CD4-positive, alpha-beta T cell (primary cell): Measurements from ENCODE around the gene PET100. TPM values are rescaled to one million over a fixed set of nuclear protein-coding genes. Genes with fewer than 3 reads are reported as not detected.

Experiments
- ATAC-seq: fragments of 200-7000 bp; cut with Tn5 transposase; one replicate; pipeline ENCODE4 v1.10.0; 2022; ENCODE audit warnings: mild to moderate bottlenecking; ENCODE audit not compliant: poor library complexity
- CTCF ChIA-PET: fragments of 350-600 bp; sonication (Branson Sonifier 250); formaldehyde crosslinking; loops from one replicate; lab custom pipeline; 2021; ENCODE audit warnings: antibody characterized with exemption, inconsistent platforms; lab: Charles Lee
- POLR2A ChIA-PET: fragments of 350-600 bp; sonication (Branson Sonifier 250); formaldehyde crosslinking; loops from one replicate; lab custom pipeline; 2021; ENCODE audit warnings: antibody characterized with exemption, inconsistent platforms; lab: Charles Lee
- DNase-seq, 14 experiments: peaks; one replicate each; pipeline ENCODE4 v3.0.0-alpha.2; 2013 to 2020; ENCODE audit warnings: mixed read lengths in 2 of 14
- H3K27ac ChIP-seq, 2 donors: one replicate each; pipeline versions ENCODE4 v1.5.1 to v1.7.0; 2013; ENCODE audit warnings: low read length in 2 of 2, low read depth in 1 of 2, mild to moderate bottlenecking in 1 of 2
- H3K27me3 ChIP-seq, 2 experiments: 1 replicate in 1 of 2; 2 replicates in 1 of 2; pipeline versions ENCODE4 v1.6.1 to v1.7.0; 2013; ENCODE audit warnings: low read length in 2 of 2, control low read depth in 1 of 2, mild to moderate bottlenecking in 1 of 2, moderate library complexity in 1 of 2; ENCODE audit not compliant: insufficient read depth in 2 of 2, control insufficient read depth in 1 of 2
- H3K36me3 ChIP-seq: one replicate; pipeline ENCODE4 v1.6.1; 2013; ENCODE audit warnings: low read length, control low read depth; ENCODE audit not compliant: insufficient read depth
- H3K4me1 ChIP-seq: one replicate; pipeline ENCODE4 v1.6.1; 2013; ENCODE audit warnings: low read length, control low read depth; ENCODE audit not compliant: insufficient read depth
- H3K4me3 ChIP-seq: one replicate; pipeline ENCODE4 v1.5.1; 2013; ENCODE audit warnings: mild to moderate bottlenecking, low read length, moderate library complexity
- H3K9me3 ChIP-seq, 2 experiments: 1 replicate in 1 of 2; 2 replicates in 1 of 2; pipeline versions ENCODE4 v1.6.1 to v1.7.0; 2013; ENCODE audit warnings: low read length in 2 of 2, mild to moderate bottlenecking in 2 of 2, control low read depth in 1 of 2, moderate library complexity in 1 of 2; ENCODE audit not compliant: control insufficient read depth in 1 of 2, insufficient read depth in 1 of 2
- H3K27ac Mint-ChIP-seq: one replicate; pipeline ENCODE4 v1.8.0; 2020; ENCODE audit warnings: mixed read lengths
- H3K27me3 Mint-ChIP-seq: one replicate; pipeline ENCODE4 v1.8.0; 2021; ENCODE audit warnings: mixed read lengths
- H3K36me3 Mint-ChIP-seq: one replicate; pipeline ENCODE4 v1.8.0; 2021; ENCODE audit warnings: low read depth, mixed read lengths
- H3K4me1 Mint-ChIP-seq: one replicate; pipeline ENCODE4 v1.8.0; 2021; ENCODE audit warnings: low read depth, mixed read lengths
- H3K4me3 Mint-ChIP-seq: one replicate; pipeline ENCODE4 v1.8.0; 2020; ENCODE audit warnings: mild to moderate bottlenecking, mixed read lengths
- H3K9me3 Mint-ChIP-seq: one replicate; pipeline ENCODE4 v1.8.0; 2020; ENCODE audit warnings: mixed read lengths
- CTCF ChIP-seq: fragments of 200-600 bp; IDR thresholded peaks from one replicate; pipeline ENCODE4 v1.8.0; 2022; ENCODE audit warnings: antibody characterized with exemption, mild to moderate bottlenecking
- intact Hi-C, 2 experiments: fragments of 100-400 bp; cut with DNase I in 1 of 2; cut with micrococcal nuclease in 1 of 2; formaldehyde crosslinking; loops; one replicate each; pipeline versions ENCODE4 v1.15.1 to v1.9.0; 2023 to 2025; cut with DNase I, micrococcal nuclease
- total RNA-seq, 174 experiments: library from RNA in 2 of 174; stranded (reverse) in 2 of 174; gene quantifications; one replicate each; pipeline ENCODE4 v1.2.3 and lab custom pipeline; 2021 to 2026

The PET100 gene
- total RNA-seq, 2 experiments from 2014 or later: 178 to 188 TPM

- ATAC-seq (no peak), DNase-seq (peak in 1 of 14 experiments; percentile 39)
- peaks cover 31% of the 10 kb centered on the region for H3K36me3 Mint-ChIP-seq
- H3K9me3 ChIP-seq: no peaks in the 10 kb centered on the region
- ChIA-PET CTCF (interaction anchor here (1.8 kb wide), 1 partner anchor 36 kb away, joined by 5 read pairs; the partner anchor contains the start of gene TRAPPC5), POLR2A (interaction anchor here (1.0 kb wide), 1 partner anchor 14 kb away, joined by 3 read pairs; no protein-coding TSS in a partner anchor)
- H3K36me3 ChIP-seq: peaks cover 47% of the 10 kb centered on the region
- no peak overlapping the region for H3K4me3 ChIP-seq
- no peaks in the 10 kb centered on the region for H3K9me3 Mint-ChIP-seq
- H3K4me1 Mint-ChIP-seq: peaks cover 3% of the 10 kb centered on the region
- no peak overlapping the region for H3K27ac ChIP-seq
- no peak overlapping the region for H3K4me3 Mint-ChIP-seq
- intact Hi-C loops: no loop called here
- TF ChIP-seq CTCF: no peak
- H3K27me3 ChIP-seq: no peaks in the 10 kb centered on the region
- no peaks in the 10 kb centered on the region for H3K27me3 Mint-ChIP-seq
- peaks cover 9% of the 10 kb centered on the region for H3K4me1 ChIP-seq
- no peak overlapping the region for H3K27ac Mint-ChIP-seq
Measured at GRCh38 chr19:7645163-7645562, 15.6 kb downstream of the PET100 start.

DNA sequence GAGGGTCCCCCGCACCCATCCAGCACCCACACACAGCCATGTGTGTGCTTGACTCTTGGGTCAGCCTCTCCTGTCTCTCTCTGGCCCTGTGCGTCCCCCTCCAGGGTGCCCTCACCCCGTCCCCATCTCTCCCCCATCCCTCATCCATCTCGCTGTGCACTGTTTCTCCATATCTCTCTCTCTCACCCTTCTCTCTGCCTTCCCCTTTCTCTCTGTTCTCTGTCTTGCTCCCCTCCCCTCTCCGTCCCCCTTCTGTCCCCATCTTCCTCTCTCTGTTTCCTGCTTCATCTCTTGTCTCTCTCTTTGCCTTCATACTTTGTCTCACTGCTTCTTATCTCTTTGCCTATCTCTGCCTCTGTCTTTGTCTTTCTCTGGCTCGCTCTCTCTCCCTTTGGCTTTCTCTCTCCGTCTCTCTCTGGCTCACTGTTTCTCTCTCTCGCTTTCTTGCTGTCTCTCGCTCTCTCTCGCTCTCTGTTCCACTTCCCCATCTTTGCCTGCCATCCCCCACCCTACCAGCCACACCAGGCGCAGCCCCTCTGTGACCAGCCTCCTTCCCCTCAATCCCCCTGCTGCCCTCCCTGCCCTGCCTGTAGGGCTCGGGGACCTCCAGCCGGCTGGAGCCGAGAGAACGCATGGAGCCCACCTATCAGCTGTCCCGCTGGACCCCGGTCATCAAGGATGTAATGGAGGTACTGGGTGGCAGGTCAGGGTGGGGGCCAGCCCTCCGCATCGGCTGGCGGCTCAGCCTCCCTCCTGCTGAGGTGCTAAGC lies 16.2 kb downstream of the PET100 start:
- no peaks in the 10 kb centered on the region for H3K27me3 Mint-ChIP-seq
- ChIA-PET CTCF (no interaction called here), POLR2A (interaction anchor here (1.0 kb wide), 1 partner anchor 15 kb away, joined by 3 read pairs; no protein-coding TSS in a partner anchor)
- H3K9me3 Mint-ChIP-seq: no peaks in the 10 kb centered on the region
- H3K4me3 Mint-ChIP-seq: no peak overlapping the region
- intact Hi-C loops: no loop called here
- DNase-seq: peak in 1 of 14 experiments; percentile 19
- Histone ChIP-seq H3K9me3 (no peaks in the 10 kb centered on the region), H3K27me3 (no peaks in the 10 kb centered on the region), H3K36me3 (peaks cover 42% of the 10 kb centered on the region), H3K27ac (no peak overlapping the region), H3K4me3 (no peak overlapping the region), H3K4me1 (peaks cover 9% of the 10 kb centered on the region)
- H3K36me3 Mint-ChIP-seq: peaks cover 27% of the 10 kb centered on the region
- no peak for TF ChIP-seq CTCF
- no peaks in the 10 kb centered on the region for H3K4me1 Mint-ChIP-seq
- ATAC-seq: no peak
- H3K27ac Mint-ChIP-seq: no peak overlapping the region

GRCh38 chr19:7646426-7646700 lies 16.8 kb downstream of the PET100 start:
- Mint-ChIP-seq H3K27me3 (no peaks in the 10 kb centered on the region), H3K9me3 (no peaks in the 10 kb centered on the region), H3K36me3 (peaks cover 27% of the 10 kb centered on the region), H3K4me3 (no peak overlapping the region), H3K4me1 (no peaks in the 10 kb centered on the region), H3K27ac (no peak overlapping the region)
- Histone ChIP-seq H3K4me1 (peaks cover 9% of the 10 kb centered on the region), H3K4me3 (no peak overlapping the region), H3K27me3 (no peaks in the 10 kb centered on the region), H3K27ac (no peak overlapping the region), H3K9me3 (no peaks in the 10 kb centered on the region), H3K36me3 (peaks cover 41% of the 10 kb centered on the region)
- intact Hi-C loops: no loop called here
- no peak for DNase-seq
- no peak for TF ChIP-seq CTCF
- CTCF ChIA-PET: no interaction called here
- ATAC-seq: no peak
- POLR2A ChIA-PET: no interaction called here
